Small intestine (tissue), 7 donors: Measurements from ENCODE around the gene PANK2. TPM values are rescaled to one million over a fixed set of nuclear protein-coding genes. Genes with fewer than 3 reads are reported as not detected.
"Not testable (repeated sequence)": the region's sequence is repeated elsewhere in the genome, so short reads cannot be mapped to it uniquely, and the experiment has no call there.

Experiments used
- DNase-seq, 2 donors: peaks; one replicate each; pipeline versions ENCODE4 v3.0.0 to v3.0.0-alpha.2; 2013
- FAIRE-seq: peaks from 2 replicates; lab custom pipeline; 2012; peaks lifted over from hg19 to GRCh38; lab: Jason Lieb, UNC
- H3K27ac ChIP-seq, 3 donors: one replicate each; pipeline ENCODE4 v1.5.1; 2013; ENCODE audit warnings: low read length in 2 of 3, mild to moderate bottlenecking in 2 of 3, control low read depth in 1 of 3, inconsistent platforms in 1 of 3, low read depth in 1 of 3, moderate library complexity in 1 of 3
- H3K27me3 ChIP-seq, 3 donors: one replicate each; pipeline ENCODE4 v1.6.1; 2013; ENCODE audit warnings: low read length in 3 of 3, inconsistent platforms in 1 of 3; ENCODE audit not compliant: control insufficient read depth in 3 of 3, insufficient read depth in 3 of 3
- H3K36me3 ChIP-seq, 3 donors: one replicate each; pipeline ENCODE4 v1.6.1; 2013; ENCODE audit warnings: low read length in 3 of 3, inconsistent platforms in 1 of 3, low read depth in 1 of 3, mild to moderate bottlenecking in 1 of 3, moderate library complexity in 1 of 3; ENCODE audit not compliant: control insufficient read depth in 3 of 3, insufficient read depth in 2 of 3
- H3K4me1 ChIP-seq, 3 donors: one replicate each; pipeline ENCODE4 v1.6.1; 2013; ENCODE audit warnings: low read length in 2 of 3, inconsistent platforms in 1 of 3, low read depth in 1 of 3, mild to moderate bottlenecking in 1 of 3, moderate library complexity in 1 of 3; ENCODE audit not compliant: control insufficient read depth in 3 of 3, insufficient read depth in 2 of 3
- H3K4me3 ChIP-seq, 3 donors: one replicate each; pipeline ENCODE4 v1.5.1; 2013; ENCODE audit warnings: low read length in 3 of 3, control low read depth in 1 of 3, inconsistent platforms in 1 of 3, low read depth in 1 of 3, mild to moderate bottlenecking in 1 of 3, moderate library complexity in 1 of 3
- H3K9me3 ChIP-seq, 2 donors: one replicate each; pipeline ENCODE4 v1.6.1; 2013; ENCODE audit warnings: low read depth in 1 of 2, low read length in 1 of 2; ENCODE audit not compliant: control insufficient read depth in 2 of 2, insufficient read depth in 1 of 2
- WGBS, 3 donors: extraction: QIAGEN DNeasy Blood & Tissue Kit; methylation state at CpG; one replicate each; pipeline ENCODE4 v1.1.7; 2013; 5-methylcytosine and 5-hydroxymethylcytosine counted together
- polyA plus RNA-seq, 4 donors: library from polyadenylated mRNA; stranded (reverse) in 3 of 4; unstranded in 1 of 4; fragments of 200-250 nt in 3 of 4; fragments of 120-200 nt in 1 of 4; gene quantifications; one replicate each; pipeline versions ENCODE4 v1.2.1 to v1.2.3, GENCODE V29; 2013
- donor health status: healthy with polysubstance abuse.
- donor health status: control.
- donor health status: control.
- donor health status: Bipolar disorder and iron deficiency.
- donor health status: healthy.

The PANK2 gene
- polyA plus RNA-seq, 4 donors: 18.9 to 35.1 (median 22.9) TPM

GRCh38 chr20:3972631-3973030 is 83.4 kb downstream of the PANK2 start:
- H3K4me1 ChIP-seq, FAIRE-seq, H3K9me3 ChIP-seq, H3K27me3 ChIP-seq, H3K36me3 ChIP-seq, H3K4me3 ChIP-seq, H3K27ac ChIP-seq, DNase-seq: not testable (repeated sequence)
- 96 to 97% (median 97%) methylated on average over 20 of the region's 20 CpGs for WGBS, 3 donors

GRCh38 chr20:3973705-3974104 is 84.5 kb downstream of the PANK2 start:
- no peaks in the 10 kb centered on the region for H3K27me3 ChIP-seq
- FAIRE-seq (no peak), DNase-seq (no peak)
- no peaks in the 10 kb centered on the region for H3K9me3 ChIP-seq
- H3K4me3 ChIP-seq: no peak overlapping the region
- 84 to 90% (median 90%) methylated on average over 2 of the region's 2 CpGs for WGBS, 3 donors
- no peaks in the 10 kb centered on the region for H3K36me3 ChIP-seq
- H3K4me1 ChIP-seq: peaks cover 0 to 2% (median 0%) of the 10 kb centered on the region in 3 donors
- H3K27ac ChIP-seq: no peak overlapping the region

- Histone ChIP-seq H3K36me3 (no peaks in the 10 kb centered on the region), H3K4me1 (peaks cover 0 to 7% (median 0%) of the 10 kb centered on the region in 3 donors), H3K4me3 (no peak overlapping the region), H3K27ac (no peak overlapping the region), H3K27me3 (no peaks in the 10 kb centered on the region), H3K9me3 (no peaks in the 10 kb centered on the region)
- 14 to 43% (median 42%) methylated on average over 2 of the region's 2 CpGs for WGBS, 3 donors
- DNase-seq (no peak), FAIRE-seq (no peak)
Observed at GRCh38 chr20:3976511-3976910, 87.3 kb downstream of the PANK2 start.

Other genes with a start within 250 kb of the PANK2 start
- gene GFRA4, start 226.0 kb upstream of the PANK2 start, polyA plus RNA-seq: not detected
- gene ADAM33, start 207.4 kb upstream of the PANK2 start, polyA plus RNA-seq: 10 to 100 TPM in 1 of 4 donors, 1 to 10 TPM in 1, under 1 TPM in 2; 0.22 to 10.9 (median 3.9) TPM
- gene SIGLEC1, start 176.8 kb upstream of the PANK2 start, polyA plus RNA-seq: 1 to 10 TPM in 3 of 4 donors, under 1 TPM in 1; 0.22 to 6.3 (median 2.3) TPM
- 1 to 10 TPM in 3 of 4 donors, not detected in 1; 2.7 to 9.7 (median 4.1) TPM for gene HSPA12B, start 156.7 kb upstream of the PANK2 start, polyA plus RNA-seq
- gene ADISSP, start 121.6 kb upstream of the PANK2 start, polyA plus RNA-seq: 10 to 100 TPM in 3 of 4 donors, 1 to 10 TPM in 1; 5.8 to 38.4 (median 16.2) TPM
- under 1 TPM in 2 of 4 donors, not detected in 2; 0.03 to 0.06 TPM for gene SPEF1, start 107.9 kb upstream of the PANK2 start, polyA plus RNA-seq
- gene CENPB, start 102.6 kb upstream of the PANK2 start, polyA plus RNA-seq: 10 to 100 TPM; 54.7 to 73.2 (median 60.5) TPM
- 10 to 100 TPM; 15.7 to 53.8 (median 20.3) TPM for gene CDC25B, start 93.1 kb upstream of the PANK2 start, polyA plus RNA-seq
- 10 to 100 TPM in 3 of 4 donors, 1 to 10 TPM in 1; 8.5 to 14.7 (median 12.0) TPM for gene AP5S1, start 68.8 kb upstream of the PANK2 start, polyA plus RNA-seq
- 10 to 100 TPM in 3 of 4 donors, 1 to 10 TPM in 1; 6.2 to 32.7 (median 21.5) TPM for gene MAVS, start 42.6 kb upstream of the PANK2 start, polyA plus RNA-seq
- 1 to 10 TPM; 1.6 to 7.5 (median 2.8) TPM for gene RNF24, start 126.2 kb downstream of the PANK2 start, polyA plus RNA-seq